K562 (cell line): ENCODE data around the gene OGFR. TPM values are rescaled to one million over a fixed set of nuclear protein-coding genes. Genes with fewer than 3 reads are reported as not detected.

Experiments used
- ATAC-seq: fragments of 200-7000 bp; cut with Tn5 transposase; 3 replicates; pipeline ENCODE4 v1.9.1; 2020; ENCODE audit warnings: moderate library complexity
- BruUV-seq: library from RNA; stranded (reverse); fragments of 400-500 nt; replicated peaks from 2 replicates; lab custom pipeline; 2021; lab: Mats Ljungman, UMichigan
- CTCF ChIA-PET: fragments of 300-600 bp; formaldehyde crosslinking; extraction: SDS; loops from one replicate; lab custom pipeline; 2021; ENCODE audit warnings: low intra/inter-chr PET ratio; lab: Yijun Ruan, JAX
- POLR2A ChIA-PET: fragments of 300-600, 350-650 bp; sonication (Branson Sonifier 250); formaldehyde crosslinking; extraction: SDS; loops from one replicate; lab custom pipeline; 2021; ENCODE audit warnings: antibody characterized with exemption, inconsistent platforms; lab: Yijun Ruan, JAX
- DNase-seq, 4 experiments: peaks; one replicate each; pipeline versions ENCODE4 v3.0.0 to v3.0.0-alpha.2; 2011 to 2018; ENCODE audit warnings: low spot score in 3 of 4, mixed read lengths in 3 of 4; ENCODE audit errors: extremely low read depth in 1 of 4
- FAIRE-seq: peaks from 2 replicates; lab custom pipeline; 2011; peaks lifted over from hg19 to GRCh38; lab: Jason Lieb, UNC
- H2AFZ ChIP-seq: 2 replicates; pipeline ENCODE4 v1.6.0; 2011; ENCODE audit warnings: low read depth, low read length, control low read depth, inconsistent platforms
- H3K27ac ChIP-seq: fragments of 200-600 bp; 3 replicates; pipeline ENCODE4 v1.8.0; 2011; ENCODE audit warnings: low read depth, mild to moderate bottlenecking, control low read depth, inconsistent platforms, low read length, moderate library complexity, mixed read lengths; ENCODE audit errors: extremely low read depth
- H3K27me3 ChIP-seq, 2 experiments: fragments of 300-600 bp in 1 of 2; 2 replicates in 1 of 2; 3 replicates in 1 of 2; pipeline versions ENCODE4 v1.6.0 to v1.8.0; 2011; ENCODE audit warnings: inconsistent platforms in 2 of 2, low read length in 2 of 2, mild to moderate bottlenecking in 1 of 2, mixed read lengths in 1 of 2, moderate library complexity in 1 of 2; ENCODE audit not compliant: control insufficient read depth in 2 of 2, insufficient read depth in 2 of 2
- H3K36me3 ChIP-seq: fragments of 300-600 bp; 3 replicates; pipeline ENCODE4 v1.8.0; 2011; ENCODE audit warnings: mild to moderate bottlenecking, low read length, inconsistent platforms; ENCODE audit not compliant: control insufficient read depth, insufficient read depth
- H3K4me1 ChIP-seq, 2 experiments: fragments of 200-600 bp in 1 of 2; replicated peaks in 1 of 2; 2 replicates in 1 of 2; 3 replicates in 1 of 2; pipeline versions ENCODE4 v1.5.1 to v1.8.0; 2011; ENCODE audit warnings: inconsistent platforms in 2 of 2, low read length in 2 of 2, mild to moderate bottlenecking in 1 of 2, mixed read lengths in 1 of 2, moderate library complexity in 1 of 2; ENCODE audit not compliant: control insufficient read depth in 2 of 2, insufficient read depth in 2 of 2
- H3K4me2 ChIP-seq: 2 replicates; pipeline ENCODE4 v1.6.1; 2011; ENCODE audit warnings: low read length, control low read depth, inconsistent platforms, mixed read lengths; ENCODE audit not compliant: insufficient read depth
- H3K4me3 ChIP-seq: fragments of 200-600 bp; sonication (generic), shearing (Covaris generic); 2 replicates; pipeline ENCODE4 v1.5.1; 2016; ENCODE audit warnings: control low read depth, inconsistent platforms
- H3K79me2 ChIP-seq: fragments of 200-600 bp; 3 replicates; pipeline ENCODE4 v1.8.0; 2011; ENCODE audit warnings: low read length, inconsistent platforms; ENCODE audit not compliant: control insufficient read depth, insufficient read depth
- H3K9ac ChIP-seq, 2 experiments: 2 replicates each; pipeline versions ENCODE4 v1.6.0 to v1.6.1; 2011; ENCODE audit warnings: low read depth in 2 of 2, low read length in 2 of 2, control low read depth in 1 of 2, inconsistent platforms in 1 of 2, mild to moderate bottlenecking in 1 of 2, mixed read lengths in 1 of 2; ENCODE audit not compliant: insufficient read depth in 1 of 2
- H3K9me1 ChIP-seq: one replicate; pipeline ENCODE4 v1.6.0; 2011; ENCODE audit warnings: inconsistent platforms, mild to moderate bottlenecking, low read length, moderate library complexity; ENCODE audit not compliant: control insufficient read depth, insufficient read depth
- H3K9me3 ChIP-seq: replicated peaks from 2 replicates; pipeline ENCODE4 v1.5.1; 2011; ENCODE audit warnings: low read depth, low read length, inconsistent platforms; ENCODE audit not compliant: control insufficient read depth, insufficient read depth
- H4K20me1 ChIP-seq: replicated peaks from 2 replicates; pipeline ENCODE4 v1.6.1; 2011; ENCODE audit warnings: low read length, inconsistent platforms, mixed read lengths; ENCODE audit not compliant: control insufficient read depth, insufficient read depth
- EGR1 ChIP-seq: fragments of 450-650 bp; conservative IDR thresholded peaks from 2 replicates; pipeline ENCODE4 v1.6.1; 2017; ENCODE audit warnings: mild to moderate bottlenecking
- GATAD2A ChIP-seq: fragments of 450-650 bp; IDR thresholded peaks from 2 replicates; pipeline ENCODE4 v1.6.1; 2017
- KHSRP ChIP-seq: fragments of 450-650 bp; IDR thresholded peaks from 2 replicates; pipeline ENCODE4 v1.6.1; 2017
- SIN3A ChIP-seq, 2 experiments: fragments of 150-350 bp in 1 of 2; IDR thresholded peaks; 2 replicates each; pipeline ENCODE4 v1.6.1; 2011 to 2016; ENCODE audit warnings: borderline replicate concordance in 2 of 2, low read depth in 2 of 2, low read length in 2 of 2, mild to moderate bottlenecking in 2 of 2, moderate library complexity in 2 of 2; ENCODE audit not compliant: control insufficient read depth in 1 of 2
- ZBTB2 ChIP-seq: fragments of 450-650 bp; IDR thresholded peaks from 2 replicates; pipeline ENCODE4 v1.6.1; 2016; ENCODE audit warnings: antibody characterized with exemption
- ZNF583 ChIP-seq: fragments of 250-450 bp; sonication (Bioruptor Pico); IDR thresholded peaks from 2 replicates; pipeline ENCODE4 v1.4.0; 2020
- ZNF717 ChIP-seq: fragments of 250-450 bp; sonication (Bioruptor Pico); IDR thresholded peaks from 2 replicates; pipeline ENCODE4 v1.5.0; 2021
- WGBS: fragments of 100-300 bp; shearing (Covaris generic); methylation state at CpG from one replicate; pipeline ENCODE4 v1.1.6; 2016; ENCODE audit warnings: low coverage, mixed read lengths; ENCODE audit not compliant: insufficient coverage; ENCODE audit errors: missing lambda C conversion rate; 5-methylcytosine and 5-hydroxymethylcytosine counted together
- in situ Hi-C: fragments of 300-500 bp; cut with MboI; formaldehyde crosslinking; loops from 4 replicates; pipeline ENCODE4 v1.15.0; 2018; ENCODE audit warnings: inconsistent platforms, mixed read lengths
- intact Hi-C: fragments of 100-400 bp; cut with micrococcal nuclease; formaldehyde crosslinking; loops from 2 replicates; pipeline ENCODE4 v1.14.2; 2022
- polyA plus RNA-seq, 8 experiments: library from polyadenylated mRNA; depleted of rRNA in 4 of 8; stranded (reverse) in 5 of 8; unstranded in 3 of 8; fragments of >200 nt; fragmentation: Nextera tagmentation in 2 of 8; fragmentation: Illumina TruSeq in 1 of 8; extraction: Ambion mirVana in 2 of 8; extraction: Trizol in 1 of 8; gene quantifications; 2 replicates each; pipeline versions ENCODE4 v1.2.1 to v1.2.3, GENCODE V29; 2011 to 2014; ENCODE audit warnings: inconsistent platforms in 1 of 8, missing spikeins in 1 of 8
- total RNA-seq, 7 experiments: library from RNA; depleted of rRNA in 6 of 7; stranded (reverse); fragments of >200 nt in 6 of 7; fragmentation: Illumina TruSeq in 2 of 7; extraction: Trizol in 2 of 7; gene quantifications; 2 replicates each; pipeline versions ENCODE4 v1.2.1 to v1.2.3, GENCODE V29; 2011 to 2021; ENCODE audit warnings: low replicate concordance in 1 of 7

OGFR gene
- total and polyA plus RNA-seq, 9 of the 15 experiments (the other 6 are each of a cell fraction or from before 2014, with no cell fraction given), result 0.39 to 56.3 (median 17.5) TPM

GRCh38 chr20:62792940-62793756 is 11.5 kb upstream of the OGFR start:
- no peak overlapping the region for H3K4me3 ChIP-seq
- H3K27me3 ChIP-seq, result peaks cover 4 to 14% of the 10 kb centered on the region in 2 experiments; a peak in 3 of 5 replicates
- peak overlapping the region; percentile 80 for H2AFZ ChIP-seq
- H3K9me1 ChIP-seq, result no peaks in the 10 kb centered on the region
- H3K9ac ChIP-seq, result peak overlapping the region; percentile 65 to 93; a peak in 3 of 4 replicates
- no peak for FAIRE-seq
- 71% methylated on average over 20 of the region's 22 CpGs for WGBS
- DNase-seq, result no peak
- no peaks in the 10 kb centered on the region for H3K9me3 ChIP-seq
- peaks cover 10 to 61% of the 10 kb centered on the region in 2 experiments; a peak in 4 of 5 replicates for H3K4me1 ChIP-seq
- H3K79me2 ChIP-seq, result peaks cover 12% of the 10 kb centered on the region; the same call in 2 of the 3 replicates
- H3K36me3 ChIP-seq, result peaks cover 7% of the 10 kb centered on the region; the same call in 2 of the 3 replicates
- no peak for ATAC-seq
- intact Hi-C loops (loop anchor here (5.0 kb wide), 1 partner anchor 106 kb away; no protein-coding TSS in a partner anchor), in situ Hi-C loops (loop anchor here (5.0 kb wide), 1 partner anchor 126 kb away; no protein-coding TSS in a partner anchor)
- peak overlapping the region; percentile 76; the same call in 2 of the 3 replicates for H3K27ac ChIP-seq
- ChIA-PET CTCF (interaction anchor here (2.9 kb wide), 1 partner anchor 125 kb away, joined by 20 read pairs; no protein-coding TSS in a partner anchor), POLR2A (interaction anchor here (0.7 to 1.1 kb wide), 3 partner anchors 14 to 170 kb away, joined by 3 to 4 read pairs (median 3); no protein-coding TSS in a partner anchor)
- peak overlapping the region; percentile 78 for H3K4me2 ChIP-seq
- TF ChIP-seq EGR1 (peak; percentile 32), KHSRP (no peak)
- H4K20me1 ChIP-seq, result no peaks in the 10 kb centered on the region
- BruUV-seq, result no TSS peak

- ATAC-seq (no peak), FAIRE-seq (no peak), DNase-seq (no peak)
- H4K20me1 ChIP-seq, result no peaks in the 10 kb centered on the region
- intact Hi-C loops, result loop anchor here (5.0 kb wide), 1 partner anchor 106 kb away; no protein-coding TSS in a partner anchor
- no peaks in the 10 kb centered on the region for H3K9me1 ChIP-seq
- peak overlapping the region; percentile 9 for H3K4me3 ChIP-seq
- in situ Hi-C loops, result loop anchor here (5.0 kb wide), 1 partner anchor 126 kb away; no protein-coding TSS in a partner anchor
- no TSS peak for BruUV-seq
- peak overlapping the region; percentile 65 to 93 for H3K9ac ChIP-seq
- H3K9me3 ChIP-seq, result no peaks in the 10 kb centered on the region
- ChIA-PET CTCF (interaction anchor here (2.9 kb wide), 1 partner anchor 126 kb away, joined by 20 read pairs; no protein-coding TSS in a partner anchor), POLR2A (interaction anchor here (0.5 to 1.2 kb wide), 4 partner anchors 11 to 134 kb away, joined by 3 to 5 read pairs (median 4); partner anchors contain the start of gene OGFR)
- H3K36me3 ChIP-seq, result peaks cover 13% of the 10 kb centered on the region; the same call in 2 of the 3 replicates
- H2AFZ ChIP-seq, result peak overlapping the region; percentile 80
- H3K4me1 ChIP-seq, result peaks cover 10 to 65% of the 10 kb centered on the region in 2 experiments; a peak in 4 of 5 replicates
- H3K4me2 ChIP-seq, result peak overlapping the region; percentile 78
- H3K27ac ChIP-seq, result peak overlapping the region; percentile 76
- H3K27me3 ChIP-seq, result peaks cover 4 to 12% of the 10 kb centered on the region in 2 experiments; a peak in 3 of 5 replicates
- 44% methylated on average over 6 of the region's 7 CpGs for WGBS
- peaks cover 12% of the 10 kb centered on the region; the same call in 2 of the 3 replicates for H3K79me2 ChIP-seq
- TF ChIP-seq ZNF717, result no peak
- TF ChIP-seq GATAD2A, result no peak
- TF ChIP-seq ZNF583, result peak; percentile 71; the same call in 1 of the 2 replicates
- TF ChIP-seq ZBTB2, result 0 out of 2 replicates have a peak, but pooled peaks have one; percentile 20
- TF ChIP-seq SIN3A (IDR thresholded peaks at IDR 0.05; ENCODE audit: borderline replicate concordance in 2 of 2, control insufficient read depth in 1 of 2, low read depth in 2 of 2, low read length in 2 of 2), result 0 out of 4 replicates have a peak, but pooled peaks of 1 of the 2 experiments have one; percentile 42
These were observed 11.0 kb upstream of the OGFR start for GRCh38 chr20:62793757-62794006.
